Fibroblast of the aortic adventitia (primary cell): Measurements from ENCODE around the gene GPC6. TPM values are rescaled to one million over a fixed set of nuclear protein-coding genes. Genes with fewer than 3 reads are reported as not detected.

Source experiments
- DNase-seq: peaks from one replicate; pipeline ENCODE4 v3.0.0-alpha.2; 2010; ENCODE audit warnings: low read depth
- H3K4me3 ChIP-seq: 2 replicates; pipeline ENCODE4 v1.5.1; 2011; ENCODE audit warnings: low read depth, mild to moderate bottlenecking, control low read depth, low read length, moderate library complexity
- total RNA-seq: library from RNA; depleted of rRNA; stranded (reverse); fragments of >200 nt; gene quantifications from 2 replicates; pipeline ENCODE4 v1.2.3, GENCODE V29; 2012; ENCODE audit warnings: low replicate concordance
- TF ChIP-seq, protein P1 (sequence below): IDR thresholded peaks from 2 replicates; pipeline ENCODE4 v1.5.1; 2011; ENCODE audit warnings: mild to moderate bottlenecking, low read length, control low read depth, inconsistent platforms; ENCODE audit not compliant: insufficient read depth

The GPC6 gene
- total RNA-seq, 1 donor, result 92.6 TPM

DNA sequence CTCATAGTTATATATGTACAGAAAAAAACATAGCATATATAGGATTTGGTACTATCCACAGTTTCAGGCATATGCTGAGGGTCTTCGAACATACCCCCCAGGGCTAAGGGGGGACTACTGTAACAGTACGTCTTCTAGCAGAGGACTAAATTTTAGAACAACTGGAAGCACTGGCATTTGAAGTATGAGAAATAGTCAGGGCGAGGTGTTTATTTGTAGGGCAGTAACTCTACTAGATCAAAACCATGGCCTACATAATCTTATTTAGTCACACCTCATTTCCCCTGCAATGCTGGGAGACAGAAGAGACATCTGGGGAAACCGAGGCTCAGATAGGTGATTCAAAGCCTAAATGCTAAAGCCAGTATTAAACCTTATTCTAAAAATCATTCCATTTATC lies 1007.2 kb downstream of the GPC6 start:
- no peak overlapping the region for H3K4me3 ChIP-seq
- TF ChIP-seq, protein P1, sequence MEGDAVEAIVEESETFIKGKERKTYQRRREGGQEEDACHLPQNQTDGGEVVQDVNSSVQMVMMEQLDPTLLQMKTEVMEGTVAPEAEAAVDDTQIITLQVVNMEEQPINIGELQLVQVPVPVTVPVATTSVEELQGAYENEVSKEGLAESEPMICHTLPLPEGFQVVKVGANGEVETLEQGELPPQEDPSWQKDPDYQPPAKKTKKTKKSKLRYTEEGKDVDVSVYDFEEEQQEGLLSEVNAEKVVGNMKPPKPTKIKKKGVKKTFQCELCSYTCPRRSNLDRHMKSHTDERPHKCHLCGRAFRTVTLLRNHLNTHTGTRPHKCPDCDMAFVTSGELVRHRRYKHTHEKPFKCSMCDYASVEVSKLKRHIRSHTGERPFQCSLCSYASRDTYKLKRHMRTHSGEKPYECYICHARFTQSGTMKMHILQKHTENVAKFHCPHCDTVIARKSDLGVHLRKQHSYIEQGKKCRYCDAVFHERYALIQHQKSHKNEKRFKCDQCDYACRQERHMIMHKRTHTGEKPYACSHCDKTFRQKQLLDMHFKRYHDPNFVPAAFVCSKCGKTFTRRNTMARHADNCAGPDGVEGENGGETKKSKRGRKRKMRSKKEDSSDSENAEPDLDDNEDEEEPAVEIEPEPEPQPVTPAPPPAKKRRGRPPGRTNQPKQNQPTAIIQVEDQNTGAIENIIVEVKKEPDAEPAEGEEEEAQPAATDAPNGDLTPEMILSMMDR, result no peak
- no peak for DNase-seq

DNA sequence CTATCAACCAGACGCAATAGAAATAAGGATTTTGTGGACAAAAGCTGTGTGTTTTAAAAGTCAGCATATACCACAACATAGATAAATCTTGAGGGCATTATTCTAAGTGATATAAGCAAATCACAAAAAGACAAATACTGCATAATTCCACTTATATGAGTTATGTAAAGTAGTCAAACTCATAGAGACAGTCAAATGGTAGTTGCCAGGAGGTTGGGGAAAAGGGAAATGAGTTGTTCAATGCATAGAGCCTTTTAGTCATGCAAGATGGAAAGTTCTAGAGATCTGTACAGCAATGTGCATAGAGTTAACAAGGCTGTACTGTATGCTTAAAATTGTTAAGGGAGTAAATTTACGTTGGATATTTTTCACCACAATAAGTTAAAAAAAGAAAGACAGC lies 1008.1 kb downstream of the GPC6 start:
- DNase-seq, result no peak
- TF ChIP-seq, protein P1, result no peak
- no peak overlapping the region for H3K4me3 ChIP-seq

DNA sequence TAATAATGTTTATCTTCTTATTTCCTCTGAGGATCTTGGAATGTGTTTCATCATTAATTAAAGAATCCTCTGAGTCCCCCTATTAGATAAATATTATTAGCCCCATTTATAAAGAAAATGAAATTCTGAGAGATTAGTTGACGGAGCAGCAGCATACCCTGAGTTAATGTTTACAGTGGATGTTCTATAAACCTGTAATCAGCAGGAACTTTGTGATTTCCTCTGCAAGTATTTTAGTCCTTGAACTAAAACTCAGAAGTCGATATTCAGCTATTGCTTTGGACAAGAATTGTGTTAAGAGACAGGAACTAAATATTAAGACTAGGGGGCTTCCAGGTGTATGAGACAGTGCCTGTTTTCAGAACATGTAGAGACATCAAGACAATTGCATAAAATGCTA lies 1009.5 kb downstream of the GPC6 start:
- no peak overlapping the region for H3K4me3 ChIP-seq
- no peak for DNase-seq
- TF ChIP-seq, protein P1, result no peak

DNA sequence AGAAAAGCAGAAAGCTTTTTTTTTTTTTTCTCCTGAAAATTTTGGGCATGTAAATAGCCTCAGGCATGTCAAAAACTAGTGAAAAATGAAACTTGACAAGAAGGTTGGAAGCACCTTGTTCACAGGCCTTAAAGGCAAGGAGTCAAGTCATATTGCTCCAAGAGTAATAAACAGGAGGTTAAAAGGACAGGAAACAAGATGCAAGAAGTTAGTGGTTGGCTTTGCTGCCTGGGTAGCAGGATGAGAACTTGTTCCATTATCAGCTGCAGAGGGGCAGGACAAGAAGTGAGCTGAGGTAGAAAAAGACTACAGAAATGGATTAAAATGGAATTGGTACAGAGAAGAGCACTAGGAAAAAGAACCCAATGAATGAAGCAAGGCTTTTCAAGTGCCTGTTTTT lies 1010.3 kb downstream of the GPC6 start:
- no peak overlapping the region for H3K4me3 ChIP-seq
- TF ChIP-seq, protein P1, result no peak
- peak; percentile 28 for DNase-seq

DNA sequence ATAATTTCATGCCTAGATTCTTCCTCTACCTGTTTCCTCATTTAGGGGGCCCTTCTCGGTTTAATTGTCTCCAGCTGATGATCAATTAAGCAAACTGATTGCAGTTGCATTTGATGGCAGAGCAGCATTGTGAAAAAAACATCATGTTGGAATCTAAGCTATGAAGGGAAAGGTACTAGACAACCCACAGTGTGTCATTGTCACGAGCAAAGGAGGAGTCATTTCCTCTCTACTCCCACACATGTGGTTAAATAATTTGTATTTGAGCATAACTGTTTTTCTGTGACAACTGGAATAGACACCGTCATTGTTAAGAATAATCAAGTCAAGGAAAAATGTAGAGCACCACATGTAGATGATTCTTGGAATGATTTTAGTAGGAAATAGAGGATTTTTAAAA lies 1012.5 kb downstream of the GPC6 start:
- peak; percentile 57 for DNase-seq
- TF ChIP-seq, protein P1, result no peak
- H3K4me3 ChIP-seq, result no peak overlapping the region

DNA sequence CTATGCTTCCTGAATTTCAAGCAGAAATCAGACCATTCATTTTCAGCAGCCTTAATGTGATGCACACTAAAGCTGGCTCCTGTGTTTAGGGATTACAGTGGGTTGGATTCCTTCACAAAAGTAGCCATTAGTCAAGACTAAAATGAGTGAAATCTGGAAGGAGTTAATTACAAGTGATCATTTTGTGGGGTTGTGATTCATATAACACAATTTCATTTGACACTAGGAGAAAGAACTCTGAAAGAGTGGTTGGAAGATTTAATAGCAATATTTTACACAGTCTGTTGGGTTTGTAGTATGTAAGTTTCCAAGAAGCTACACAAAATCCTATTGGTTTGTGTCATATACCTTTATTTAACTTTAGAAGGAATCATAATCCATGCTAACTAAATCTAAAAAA lies 1015.9 kb downstream of the GPC6 start:
- no peak overlapping the region for H3K4me3 ChIP-seq
- TF ChIP-seq, protein P1, result no peak
- no peak for DNase-seq

DNA sequence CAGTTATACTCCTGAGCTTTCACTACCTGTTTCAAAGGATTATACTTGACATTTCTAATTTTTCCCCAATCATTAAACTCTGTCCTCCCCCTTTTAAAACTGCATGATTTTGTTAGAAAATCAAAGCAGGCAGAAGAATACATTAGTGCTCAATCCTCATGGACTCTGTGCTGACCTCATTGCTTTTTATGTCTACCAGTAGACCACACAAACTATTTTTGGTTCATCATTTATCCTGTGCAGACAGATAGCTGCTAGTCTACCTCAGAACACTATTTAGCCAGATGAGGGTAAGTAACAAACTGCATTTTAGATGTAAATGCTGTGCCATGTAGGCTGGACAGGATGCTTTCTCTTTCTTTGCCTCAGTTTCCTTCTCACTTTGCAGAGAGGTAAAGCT lies 1016.9 kb downstream of the GPC6 start:
- TF ChIP-seq, protein P1, result no peak
- no peak overlapping the region for H3K4me3 ChIP-seq
- DNase-seq, result no peak
